ENCODE measurements around the gene ZNF286A. TPM values are rescaled to one million over a fixed set of nuclear protein-coding genes. Genes with fewer than 3 reads are reported as not detected.

ZNF286A gene
- total and polyA plus RNA-seq, 2 experiments from 2014 or later: 16.1 to 35.0 TPM

DNA sequence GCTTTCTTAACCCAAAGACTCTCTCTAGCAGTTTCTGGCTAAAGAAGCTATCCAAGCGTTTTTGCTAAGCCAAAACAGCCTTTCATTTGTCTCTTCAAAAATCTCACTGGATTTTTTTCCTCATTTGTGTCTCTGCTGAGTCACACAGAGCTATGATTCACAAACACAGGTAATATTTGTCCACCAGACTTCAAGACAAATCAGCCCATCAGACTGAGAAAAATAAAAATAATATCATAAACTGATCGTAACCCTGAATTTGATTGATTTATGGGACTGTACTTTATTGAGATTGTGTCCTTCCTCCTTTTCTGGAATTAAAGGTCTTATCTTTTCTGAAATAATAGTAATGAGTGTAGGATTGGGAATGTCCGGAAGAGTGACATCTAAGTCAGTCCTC lies 41.3 kb upstream of the ZNF286A start:
- TF ChIP-seq EZH2phosphoT487 (IDR thresholded peaks at IDR 0.05; ENCODE audit: low read depth, severe bottlenecking, unreplicated experiment) (no peak), EZH2 (IDR thresholded peaks at IDR 0.05; ENCODE audit: borderline replicate concordance) (no peak), CTCF (IDR thresholded peaks at IDR 0.05; ENCODE audit: poor library complexity) (no peak)
- no peaks in the 10 kb centered on the region for H3K27me3 ChIP-seq
- 82% methylated on average over 3 of the region's 3 CpGs for WGBS (ENCODE audit: low lambda C conversion rate, missing lambda C conversion rate)
- no peak overlapping the region for H2AFZ ChIP-seq
- no peak for DNase-seq (ENCODE audit: low spot score)
- H3K4me2 ChIP-seq: no peak overlapping the region
- no peak overlapping the region for H3K4me3 ChIP-seq
- H3K27ac ChIP-seq: no peak overlapping the region
- no peaks in the 10 kb centered on the region for H3K79me2 ChIP-seq
- H3K9me3 ChIP-seq (ENCODE audit: low read depth): no peaks in the 10 kb centered on the region
- H4K20me1 ChIP-seq (ENCODE audit: insufficient read depth, poor library complexity, severe bottlenecking): no peaks in the 10 kb centered on the region
- H3K36me3 ChIP-seq (replicated peaks; ENCODE audit: insufficient read depth, low read depth): no peaks in the 10 kb centered on the region
- H3K9me2 ChIP-seq (replicated peaks; ENCODE audit: insufficient read depth): no peaks in the 10 kb centered on the region
- H3K4me1 ChIP-seq (ENCODE audit: insufficient read depth): peaks cover 28% of the 10 kb centered on the region

- WGBS (ENCODE audit: low lambda C conversion rate, missing lambda C conversion rate): 85% methylated on average over 6 of the region's 6 CpGs
- no peaks in the 10 kb centered on the region for H3K9me2 ChIP-seq (replicated peaks; ENCODE audit: insufficient read depth)
- TF ChIP-seq CTCF (IDR thresholded peaks at IDR 0.05; ENCODE audit: poor library complexity): no peak
- no peak for TF ChIP-seq EZH2 (IDR thresholded peaks at IDR 0.05; ENCODE audit: borderline replicate concordance)
- TF ChIP-seq EZH2phosphoT487 (IDR thresholded peaks at IDR 0.05; ENCODE audit: low read depth, severe bottlenecking, unreplicated experiment): no peak
- no peak overlapping the region for H3K4me3 ChIP-seq
- no peak overlapping the region for H2AFZ ChIP-seq
- no peaks in the 10 kb centered on the region for H4K20me1 ChIP-seq (ENCODE audit: insufficient read depth, poor library complexity, severe bottlenecking)
- H3K79me2 ChIP-seq: no peaks in the 10 kb centered on the region
- no peaks in the 10 kb centered on the region for H3K27me3 ChIP-seq
- H3K36me3 ChIP-seq (replicated peaks; ENCODE audit: insufficient read depth, low read depth): no peaks in the 10 kb centered on the region
- H3K4me1 ChIP-seq (ENCODE audit: insufficient read depth): peaks cover 22% of the 10 kb centered on the region
- H3K9me3 ChIP-seq (ENCODE audit: low read depth): no peaks in the 10 kb centered on the region
- no peak overlapping the region for H3K4me2 ChIP-seq
- DNase-seq (ENCODE audit: low spot score): no peak
- H3K27ac ChIP-seq: no peak overlapping the region
These were observed 40.3 kb upstream of the ZNF286A start for GRCh38 chr17:15659236-15659635.

GRCh38 chr17:15659663-15660062 lies 39.9 kb upstream of the ZNF286A start:
- Histone ChIP-seq H3K27ac (peak overlapping the region; percentile 19), H3K27me3 (no peaks in the 10 kb centered on the region), H4K20me1 (ENCODE audit: insufficient read depth, poor library complexity, severe bottlenecking) (no peaks in the 10 kb centered on the region), H3K9me2 (replicated peaks; ENCODE audit: insufficient read depth) (no peaks in the 10 kb centered on the region), H3K4me1 (ENCODE audit: insufficient read depth) (peaks cover 19% of the 10 kb centered on the region), H3K36me3 (replicated peaks; ENCODE audit: insufficient read depth, low read depth) (no peaks in the 10 kb centered on the region), H3K4me2 (no peak overlapping the region), H3K9me3 (ENCODE audit: low read depth) (no peaks in the 10 kb centered on the region), H3K79me2 (no peaks in the 10 kb centered on the region), H2AFZ (no peak overlapping the region), H3K4me3 (no peak overlapping the region)
- no peak for DNase-seq (ENCODE audit: low spot score)
- no peak for TF ChIP-seq CTCF (IDR thresholded peaks at IDR 0.05; ENCODE audit: poor library complexity)
- TF ChIP-seq EZH2 (IDR thresholded peaks at IDR 0.05; ENCODE audit: borderline replicate concordance): no peak
- 72% methylated on average over 4 of the region's 4 CpGs for WGBS (ENCODE audit: low lambda C conversion rate, missing lambda C conversion rate)

DNA sequence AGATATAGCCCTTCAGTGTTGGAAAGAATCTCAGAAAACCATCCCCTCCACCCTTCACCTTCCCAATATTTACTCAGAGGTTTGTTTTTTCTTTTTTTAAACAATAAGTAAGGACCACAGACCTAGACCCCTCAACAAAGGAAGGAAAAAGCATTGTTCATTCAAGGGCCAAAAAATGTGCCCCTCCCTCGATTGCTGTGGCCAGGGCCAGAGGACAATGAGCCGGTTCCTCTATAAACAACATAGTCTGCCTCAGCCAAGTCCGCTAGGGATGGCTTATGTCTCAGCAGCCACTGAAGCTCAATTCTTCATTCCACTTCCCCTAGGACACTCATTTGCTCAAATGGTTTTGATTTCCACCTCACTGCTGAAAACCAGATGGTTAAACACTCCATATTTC lies 39.5 kb upstream of the ZNF286A start:
- 59% methylated on average over 3 of the region's 3 CpGs for WGBS (ENCODE audit: low lambda C conversion rate, missing lambda C conversion rate)
- no peaks in the 10 kb centered on the region for H3K27me3 ChIP-seq

More for the DNA sequence above, 39.5 kb upstream of the ZNF286A start:
- H3K4me1 ChIP-seq (ENCODE audit: insufficient read depth): peaks cover 14% of the 10 kb centered on the region
- no peaks in the 10 kb centered on the region for H3K9me2 ChIP-seq (replicated peaks; ENCODE audit: insufficient read depth)
- H4K20me1 ChIP-seq (ENCODE audit: insufficient read depth, poor library complexity, severe bottlenecking): no peaks in the 10 kb centered on the region
- no peak overlapping the region for H2AFZ ChIP-seq
- TF ChIP-seq CTCF (IDR thresholded peaks at IDR 0.05; ENCODE audit: poor library complexity) (no peak), EZH2 (IDR thresholded peaks at IDR 0.05; ENCODE audit: borderline replicate concordance) (no peak), EZH2phosphoT487 (IDR thresholded peaks at IDR 0.05; ENCODE audit: low read depth, severe bottlenecking, unreplicated experiment) (no peak)
- H3K36me3 ChIP-seq (replicated peaks; ENCODE audit: insufficient read depth, low read depth): no peaks in the 10 kb centered on the region
- no peak overlapping the region for H3K4me2 ChIP-seq
- no peak for DNase-seq (ENCODE audit: low spot score)
- no peak overlapping the region for H3K4me3 ChIP-seq
- peak overlapping the region; percentile 19 for H3K27ac ChIP-seq
- H3K79me2 ChIP-seq: no peaks in the 10 kb centered on the region
- no peaks in the 10 kb centered on the region for H3K9me3 ChIP-seq (ENCODE audit: low read depth)

Measured in hepatocyte (in vitro differentiated cells).